ENCODE data around the gene C1QL1. TPM values are rescaled to one million over a fixed set of nuclear protein-coding genes. Genes with fewer than 3 reads are reported as not detected.

Gene C1QL1
- total and polyA plus RNA-seq, 5 experiments from 2014 or later = not detected

- H3K9me3 Mint-ChIP-seq = no peaks in the 10 kb centered on the region
- H3K4me1 Mint-ChIP-seq = peaks cover 7 to 12% (median 8%) of the 10 kb centered on the region in 4 donors
- H3K4me3 Mint-ChIP-seq = peak overlapping the region in 5 of 10 donors; percentile 25 to 54 (median 37)
- DNase-seq (no peak), ATAC-seq (no peak)
- POLR2A ChIA-PET = no interaction called here
- H3K36me3 Mint-ChIP-seq = no peaks in the 10 kb centered on the region
- peaks cover 15 to 74% (median 26%) of the 10 kb centered on the region in 5 donors for H3K27me3 Mint-ChIP-seq
- H3K27ac Mint-ChIP-seq = no peak overlapping the region
Observed at GRCh38 chr17:44912763-44913544, 55.1 kb downstream of the C1QL1 start.

- peaks cover 15 to 69% (median 28%) of the 10 kb centered on the region in 5 donors for H3K27me3 Mint-ChIP-seq
Observed at GRCh38 chr17:44911133-44912001, 56.7 kb downstream of the C1QL1 start.

GRCh38 chr17:44910231-44911106, 57.6 kb downstream of the C1QL1 start:
- no peak for DNase-seq
- peak overlapping the region in 8 of 10 donors; percentile 30 to 72 (median 48) for H3K4me3 Mint-ChIP-seq
- H3K27me3 Mint-ChIP-seq = peaks cover 15 to 75% (median 28%) of the 10 kb centered on the region in 5 donors
- H3K36me3 Mint-ChIP-seq = no peaks in the 10 kb centered on the region
- POLR2A ChIA-PET = interaction anchor here (0.6 to 1.2 kb wide), 2 partner anchors 11 to 91 kb away, joined by 3 to 5 read pairs; partner anchors contain the start of gene EFTUD2
- H3K27ac Mint-ChIP-seq = peak overlapping the region in 1 of 10 donors; percentile 11
- peaks cover 7 to 12% (median 8%) of the 10 kb centered on the region in 4 donors for H3K4me1 Mint-ChIP-seq
- ATAC-seq = no peak
- no peaks in the 10 kb centered on the region for H3K9me3 Mint-ChIP-seq

More at GRCh38 chr17:44911133-44912001, 56.7 kb downstream of the C1QL1 start:
- peak overlapping the region in 2 of 10 donors; percentile 9 to 11 for H3K27ac Mint-ChIP-seq
- ATAC-seq (peak; percentile 82 to 94), DNase-seq (peak in 9 of 10 donors; percentile 18 to 79 (median 45))
- peaks cover 7 to 12% (median 8%) of the 10 kb centered on the region in 4 donors for H3K4me1 Mint-ChIP-seq
- H3K36me3 Mint-ChIP-seq = no peaks in the 10 kb centered on the region
- H3K9me3 Mint-ChIP-seq = no peaks in the 10 kb centered on the region
- peak overlapping the region; percentile 20 to 72 (median 52) for H3K4me3 Mint-ChIP-seq
- POLR2A ChIA-PET = interaction anchor here (1.2 kb wide), 1 partner anchor 12 kb away, joined by 5 read pairs; the partner anchor contains the start of gene EFTUD2

Small RNAs within 50 kb of the gene (microRNA-seq; reads per million reads assigned to microRNA genes)
- not detected for gene MIR6783 (ENCODE audit: borderline microRNAs expressed)

Other genes starting within 250 kb of the C1QL1 start
- gene ADAM11, start 209.3 kb downstream of the C1QL1 start, total RNA-seq = under 1 TPM; 0.86 to 0.93 TPM
- gene ADAM11, start 209.3 kb downstream of the C1QL1 start, polyA plus RNA-seq = under 1 TPM; 0.17 to 0.46 (median 0.19) TPM
- not detected for gene GJC1, start 138.0 kb downstream of the C1QL1 start, total RNA-seq
- gene GJC1, start 138.0 kb downstream of the C1QL1 start, polyA plus RNA-seq = not detected
- gene HIGD1B, start 120.4 kb downstream of the C1QL1 start, total RNA-seq = not detected
- under 1 TPM in 2 of 3 donors, not detected in 1; 0.35 to 0.75 TPM for gene HIGD1B, start 120.4 kb downstream of the C1QL1 start, polyA plus RNA-seq
- gene EFTUD2, start 68.9 kb downstream of the C1QL1 start, total RNA-seq = 100 to 1,000 TPM; 101 to 113 TPM
- 10 to 100 TPM; 57.0 to 79.0 (median 68.3) TPM for gene EFTUD2, start 68.9 kb downstream of the C1QL1 start, polyA plus RNA-seq
- not detected for gene GFAP, start 52.8 kb downstream of the C1QL1 start, total RNA-seq
- gene GFAP, start 52.8 kb downstream of the C1QL1 start, polyA plus RNA-seq = under 1 TPM in 2 of 3 donors, not detected in 1; 0.06 to 0.24 TPM
- not detected for gene KIF18B, start 20.5 kb downstream of the C1QL1 start, total RNA-seq
- gene KIF18B, start 20.5 kb downstream of the C1QL1 start, polyA plus RNA-seq = not detected
- 10 to 100 TPM; 36.1 to 37.9 TPM for gene DCAKD, start 83.3 kb upstream of the C1QL1 start, total RNA-seq
- gene DCAKD, start 83.3 kb upstream of the C1QL1 start, polyA plus RNA-seq = 10 to 100 TPM; 13.1 to 16.1 (median 16.0) TPM
- gene NMT1, start 93.0 kb upstream of the C1QL1 start, total RNA-seq = 100 to 1,000 TPM; 130 to 139 TPM
- 10 to 100 TPM; 55.2 to 70.8 (median 65.0) TPM for gene NMT1, start 93.0 kb upstream of the C1QL1 start, polyA plus RNA-seq
- 1 to 10 TPM; 1.6 to 4.0 TPM for gene PLCD3, start 164.2 kb upstream of the C1QL1 start, total RNA-seq
- under 1 TPM; 0.35 to 0.65 (median 0.56) TPM for gene PLCD3, start 164.2 kb upstream of the C1QL1 start, polyA plus RNA-seq
- 10 to 100 TPM; 39.4 to 48.5 TPM for gene ACBD4, start 167.4 kb upstream of the C1QL1 start, total RNA-seq
- gene ACBD4, start 167.4 kb upstream of the C1QL1 start, polyA plus RNA-seq = 10 to 100 TPM; 10.5 to 17.4 (median 11.7) TPM
- gene HEXIM1, start 180.2 kb upstream of the C1QL1 start, total RNA-seq = 10 to 100 TPM; 34.3 to 35.1 TPM
- 1 to 10 TPM; 4.9 to 6.8 (median 5.4) TPM for gene HEXIM1, start 180.2 kb upstream of the C1QL1 start, polyA plus RNA-seq
- 1 to 10 TPM; 3.4 to 4.4 TPM for gene HEXIM2, start 193.6 kb upstream of the C1QL1 start, total RNA-seq
- 1 to 10 TPM; 2.6 to 3.6 (median 3.3) TPM for gene HEXIM2, start 193.6 kb upstream of the C1QL1 start, polyA plus RNA-seq